ENCODE results near the gene PLA2G7.

Gene PLA2G7

DNA sequence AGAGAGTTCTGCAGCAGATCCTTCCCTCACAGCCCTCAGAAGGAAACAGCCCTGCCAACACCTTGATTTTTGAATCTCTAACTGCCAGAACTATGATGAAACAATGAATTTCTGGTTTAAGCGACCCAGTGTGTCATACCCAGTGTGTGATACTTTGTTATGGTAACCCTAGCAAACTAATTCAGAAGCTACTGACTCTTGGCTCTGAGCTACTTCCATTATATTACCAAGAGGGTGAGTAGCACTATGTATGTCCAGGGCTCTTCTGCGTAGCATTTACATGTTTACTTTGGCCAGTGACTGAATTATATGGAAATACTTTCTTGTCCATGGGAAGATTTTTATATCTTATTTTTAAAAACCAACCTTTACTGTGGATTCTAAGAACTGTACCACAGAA is 28.3 kb upstream of the PLA2G7 start:
- Histone ChIP-seq H3K27me3 (no peaks in the 10 kb centered on the region), H3K36me3 (no peaks in the 10 kb centered on the region), H3K4me1 (ENCODE audit: control insufficient read depth in 1 of 2, insufficient read depth in 1 of 2, low read depth in 1 of 2, low read length in 1 of 2) (no peaks in the 10 kb centered on the region), H3K9me3 (no peaks in the 10 kb centered on the region), H3K27ac (no peak overlapping the region), H3K4me3 (ENCODE audit: low read depth in 1 of 2, low read length in 1 of 2) (no peak overlapping the region)
- TF ChIP-seq, protein P1, sequence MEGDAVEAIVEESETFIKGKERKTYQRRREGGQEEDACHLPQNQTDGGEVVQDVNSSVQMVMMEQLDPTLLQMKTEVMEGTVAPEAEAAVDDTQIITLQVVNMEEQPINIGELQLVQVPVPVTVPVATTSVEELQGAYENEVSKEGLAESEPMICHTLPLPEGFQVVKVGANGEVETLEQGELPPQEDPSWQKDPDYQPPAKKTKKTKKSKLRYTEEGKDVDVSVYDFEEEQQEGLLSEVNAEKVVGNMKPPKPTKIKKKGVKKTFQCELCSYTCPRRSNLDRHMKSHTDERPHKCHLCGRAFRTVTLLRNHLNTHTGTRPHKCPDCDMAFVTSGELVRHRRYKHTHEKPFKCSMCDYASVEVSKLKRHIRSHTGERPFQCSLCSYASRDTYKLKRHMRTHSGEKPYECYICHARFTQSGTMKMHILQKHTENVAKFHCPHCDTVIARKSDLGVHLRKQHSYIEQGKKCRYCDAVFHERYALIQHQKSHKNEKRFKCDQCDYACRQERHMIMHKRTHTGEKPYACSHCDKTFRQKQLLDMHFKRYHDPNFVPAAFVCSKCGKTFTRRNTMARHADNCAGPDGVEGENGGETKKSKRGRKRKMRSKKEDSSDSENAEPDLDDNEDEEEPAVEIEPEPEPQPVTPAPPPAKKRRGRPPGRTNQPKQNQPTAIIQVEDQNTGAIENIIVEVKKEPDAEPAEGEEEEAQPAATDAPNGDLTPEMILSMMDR (IDR thresholded peaks at IDR 0.05): no peak

DNA sequence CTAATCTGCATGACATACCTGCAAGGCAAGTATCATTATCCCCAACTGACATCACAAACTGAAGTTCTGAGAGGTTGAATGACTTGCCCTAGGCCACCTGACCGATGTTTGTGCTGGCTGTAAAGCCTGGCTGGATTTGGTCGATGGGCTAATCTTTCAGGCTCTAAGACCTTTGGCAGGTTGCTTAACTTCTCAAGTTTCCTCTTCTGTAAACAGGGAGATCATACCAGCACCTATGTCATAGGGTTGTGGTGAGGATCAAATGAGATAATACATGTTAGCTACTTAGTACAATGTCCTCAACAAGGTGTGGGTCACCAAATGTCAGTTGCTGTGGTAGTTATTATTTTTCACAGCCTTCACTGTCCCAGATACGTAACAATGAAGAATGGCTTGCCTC is 25.8 kb upstream of the PLA2G7 start:
- Histone ChIP-seq H3K4me3 (ENCODE audit: low read depth in 1 of 2, low read length in 1 of 2) (no peak overlapping the region), H3K27me3 (no peaks in the 10 kb centered on the region), H3K27ac (no peak overlapping the region), H3K9me3 (no peaks in the 10 kb centered on the region), H3K4me1 (ENCODE audit: control insufficient read depth in 1 of 2, insufficient read depth in 1 of 2, low read depth in 1 of 2, low read length in 1 of 2) (no peaks in the 10 kb centered on the region), H3K36me3 (no peaks in the 10 kb centered on the region)
- TF ChIP-seq, protein P1 (IDR thresholded peaks at IDR 0.05): no peak

DNA sequence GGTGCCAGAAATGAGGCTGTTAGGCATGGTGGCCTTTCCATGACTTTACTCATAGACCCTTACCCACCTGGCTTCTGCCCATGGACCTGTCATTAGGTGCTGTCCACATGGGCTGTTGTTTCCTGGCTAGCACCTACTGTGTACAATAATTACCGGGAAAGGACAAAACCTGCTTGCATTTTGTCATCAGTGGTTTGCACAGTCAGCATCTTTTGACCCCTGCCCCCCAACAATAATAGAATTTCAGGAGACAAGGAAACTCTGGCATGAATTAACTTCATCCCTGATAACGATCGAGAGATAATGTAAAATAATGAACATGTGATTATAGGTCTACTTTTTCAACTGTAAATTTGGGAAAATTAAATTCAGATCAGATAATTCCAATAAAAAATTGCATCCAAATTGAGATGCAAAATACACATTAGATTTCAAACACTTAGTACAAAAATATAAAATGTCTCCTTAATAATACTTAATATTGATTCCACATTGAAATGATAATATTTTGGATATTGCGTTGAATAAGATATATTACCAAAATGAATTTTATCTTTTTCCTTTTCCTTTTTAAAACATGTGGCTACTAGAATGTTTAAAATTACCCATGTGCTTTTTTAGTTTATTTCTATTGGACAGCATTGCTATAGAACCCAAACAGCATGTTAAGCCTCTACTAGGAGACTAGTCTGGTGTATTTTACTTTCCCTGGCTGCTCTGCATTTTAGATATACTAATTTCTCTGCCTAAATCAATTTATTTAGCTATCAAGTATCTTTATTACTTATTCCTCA is 24.0 kb upstream of the PLA2G7 start:
- no peaks in the 10 kb centered on the region for H3K36me3 ChIP-seq
- H3K4me1 ChIP-seq (ENCODE audit: control insufficient read depth in 1 of 2, insufficient read depth in 1 of 2, low read depth in 1 of 2, low read length in 1 of 2): no peaks in the 10 kb centered on the region
- TF ChIP-seq, protein P1 (IDR thresholded peaks at IDR 0.05): no peak
- H3K27ac ChIP-seq: no peak overlapping the region
- no peak overlapping the region for H3K4me3 ChIP-seq (ENCODE audit: low read depth in 1 of 2, low read length in 1 of 2)
- no peaks in the 10 kb centered on the region for H3K9me3 ChIP-seq
- no peaks in the 10 kb centered on the region for H3K27me3 ChIP-seq

DNA sequence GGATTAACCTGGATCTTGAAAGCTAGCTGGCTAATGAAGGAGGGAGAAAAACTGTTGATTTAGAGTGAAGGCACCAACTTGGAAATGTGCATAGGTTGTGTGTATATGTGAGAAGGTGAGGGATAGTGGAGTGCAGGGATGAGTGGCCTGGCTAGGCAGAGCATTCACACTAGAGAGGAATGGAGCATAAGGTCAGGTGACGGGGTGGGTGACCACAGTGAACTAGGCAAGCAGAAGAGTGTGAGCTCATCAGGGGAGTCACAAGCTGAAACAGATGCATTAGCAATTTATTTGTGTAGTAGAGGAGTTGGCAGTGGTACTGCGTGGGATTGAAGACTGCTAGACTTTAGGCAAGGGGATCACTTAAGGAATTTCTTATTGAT is 22.0 kb upstream of the PLA2G7 start:
- TF ChIP-seq, protein P1 (IDR thresholded peaks at IDR 0.05): no peak
- H3K4me1 ChIP-seq (ENCODE audit: control insufficient read depth in 1 of 2, insufficient read depth in 1 of 2, low read depth in 1 of 2, low read length in 1 of 2): no peaks in the 10 kb centered on the region

DNA sequence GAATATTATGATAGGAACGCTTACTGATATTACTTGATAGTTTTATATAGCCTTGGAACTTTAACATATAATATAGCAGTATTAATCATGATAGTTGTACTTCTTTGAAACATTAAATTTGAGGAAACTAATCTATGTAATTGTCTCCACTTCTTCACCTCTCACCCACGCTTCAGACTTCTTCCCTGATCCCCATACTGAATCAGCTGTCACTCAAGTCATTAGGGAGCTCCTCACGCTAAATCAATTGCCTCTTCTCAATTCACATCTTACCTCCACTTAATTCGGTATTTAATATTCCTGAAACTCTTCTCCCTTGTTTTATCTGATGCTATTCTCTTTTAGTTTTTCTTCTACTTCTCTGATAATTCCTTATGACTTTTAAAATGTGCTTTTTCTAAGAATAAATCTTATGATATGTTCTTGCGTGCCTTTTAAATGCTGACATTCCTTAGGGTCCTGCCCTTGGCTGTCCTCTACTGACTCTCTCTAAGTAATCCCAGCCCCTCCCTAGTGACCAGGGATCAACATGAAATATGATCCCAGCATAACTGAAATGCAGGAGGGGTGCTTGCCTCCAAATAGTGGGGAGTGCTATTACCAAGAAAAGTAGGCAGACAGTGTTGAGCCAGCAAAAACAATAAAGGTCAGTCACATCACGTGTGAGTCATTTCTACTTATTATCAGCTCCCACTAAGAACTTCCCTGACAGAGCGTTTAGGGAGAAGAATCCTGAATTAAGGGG is 21.5 kb upstream of the PLA2G7 start:
- Histone ChIP-seq H3K4me3 (ENCODE audit: low read depth in 1 of 2, low read length in 1 of 2) (no peak overlapping the region), H3K4me1 (ENCODE audit: control insufficient read depth in 1 of 2, insufficient read depth in 1 of 2, low read depth in 1 of 2, low read length in 1 of 2) (no peaks in the 10 kb centered on the region), H3K27me3 (no peaks in the 10 kb centered on the region), H3K36me3 (no peaks in the 10 kb centered on the region), H3K27ac (no peak overlapping the region), H3K9me3 (no peaks in the 10 kb centered on the region)
- TF ChIP-seq, protein P1 (IDR thresholded peaks at IDR 0.05): no peak

More for the DNA sequence above, 22.0 kb upstream of the PLA2G7 start:
- Histone ChIP-seq H3K27me3 (no peaks in the 10 kb centered on the region), H3K4me3 (ENCODE audit: low read depth in 1 of 2, low read length in 1 of 2) (no peak overlapping the region), H3K9me3 (no peaks in the 10 kb centered on the region), H3K36me3 (no peaks in the 10 kb centered on the region), H3K27ac (no peak overlapping the region)

Data from neutrophil (primary cell).